Stimulated activated CD8-positive, alpha-beta memory T cell treated with anti-CD3 and anti-CD28 coated beads, Interleukin-7, amount 100 ng/mL, for 1 hour (primary cell): ENCODE measurements around the gene GJA9.
"Not testable (repeated sequence)": the region's sequence is repeated elsewhere in the genome, so short reads cannot be mapped to it uniquely, and the experiment has no call there.

Experiments
- DNase-seq, 2 donors: peaks; one replicate each; pipeline ENCODE4 v3.0.0-alpha.2; 2020; ENCODE audit warnings: low read depth in 2 of 2

Gene GJA9

DNA sequence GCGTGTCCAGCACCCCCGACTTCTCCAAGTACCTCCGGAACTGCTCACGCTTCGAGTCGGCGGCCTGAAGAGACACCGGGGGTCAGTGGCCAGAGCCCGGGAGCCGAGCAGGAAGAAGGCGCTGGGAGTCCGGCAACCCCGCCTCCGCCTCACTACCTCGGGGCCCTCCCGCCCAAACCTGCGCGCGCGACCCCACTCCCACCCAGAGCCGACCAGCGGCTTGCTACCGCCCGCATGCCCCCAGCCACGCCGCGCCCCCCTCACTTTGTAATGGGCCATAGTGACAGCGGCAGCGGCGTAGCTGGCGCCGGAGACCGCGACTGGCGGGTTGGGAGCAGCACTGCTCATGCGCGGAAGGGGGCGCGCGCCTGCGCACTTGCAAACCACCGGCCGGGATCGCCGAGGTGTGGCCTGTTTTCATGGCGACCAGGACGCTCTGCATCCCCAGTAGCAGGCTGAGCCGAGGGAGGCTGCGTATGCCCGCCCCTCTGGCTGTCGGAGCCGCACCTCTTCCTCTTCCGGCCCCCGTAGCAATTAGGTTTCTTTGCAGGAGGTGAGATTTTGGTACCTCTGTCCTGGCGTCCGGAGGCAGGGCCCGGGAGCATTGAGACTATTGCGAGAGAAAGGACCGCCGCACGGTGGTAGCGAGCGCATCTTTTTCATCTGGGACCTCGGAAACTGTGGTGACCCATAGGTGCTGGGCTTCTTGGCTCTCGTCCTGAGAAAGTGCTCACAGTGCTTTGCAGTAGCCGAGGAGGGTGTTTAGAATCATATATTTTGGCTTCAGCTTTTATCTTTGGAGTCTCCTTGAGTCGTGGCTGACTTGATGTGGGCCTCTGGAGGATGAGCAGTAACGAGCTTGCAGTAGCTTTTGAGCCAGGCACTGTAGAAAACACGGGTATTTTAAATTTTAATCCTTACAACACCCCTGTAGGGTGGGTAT, 8.1 kb downstream of the GJA9 start, which contains the start of gene MYCBP:
Gene MYCBP (minus strand): TSS at position 322 of the 943 bp plus-strand sequence. CDS start 43 bp downstream, at position 279.
- peak; percentile 93 to 94 for DNase-seq

DNA sequence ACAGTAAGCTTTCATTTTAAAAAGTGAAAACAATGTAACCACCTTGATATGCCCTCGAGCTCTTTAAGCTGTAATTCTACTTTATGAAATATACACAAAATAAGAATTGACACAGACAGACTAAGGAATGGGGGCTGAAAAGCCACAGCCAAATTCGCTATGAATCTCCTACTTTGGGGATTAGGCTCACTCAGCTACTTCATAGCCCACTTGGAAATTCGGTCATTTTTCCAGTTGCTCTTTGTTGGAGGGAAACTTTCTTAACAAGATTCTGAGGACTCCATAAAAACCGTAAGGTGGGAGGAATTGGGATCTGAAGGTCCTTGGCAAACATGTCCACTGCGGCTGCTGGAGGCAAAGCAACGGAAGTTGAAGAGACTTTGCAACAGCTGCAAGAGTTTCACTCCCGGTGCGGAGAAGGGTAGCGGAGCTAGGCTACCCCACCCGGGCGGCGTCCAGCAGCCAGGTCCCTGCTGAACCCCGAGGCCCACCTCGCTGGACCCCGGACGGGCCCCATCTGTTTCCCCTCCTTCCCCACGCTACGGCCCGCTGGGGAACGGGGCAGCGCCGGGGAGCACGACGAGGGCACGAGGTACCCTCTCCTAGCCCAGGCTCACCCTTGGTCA, 8.9 kb downstream of the GJA9 start:
- DNase-seq: no peak

DNA sequence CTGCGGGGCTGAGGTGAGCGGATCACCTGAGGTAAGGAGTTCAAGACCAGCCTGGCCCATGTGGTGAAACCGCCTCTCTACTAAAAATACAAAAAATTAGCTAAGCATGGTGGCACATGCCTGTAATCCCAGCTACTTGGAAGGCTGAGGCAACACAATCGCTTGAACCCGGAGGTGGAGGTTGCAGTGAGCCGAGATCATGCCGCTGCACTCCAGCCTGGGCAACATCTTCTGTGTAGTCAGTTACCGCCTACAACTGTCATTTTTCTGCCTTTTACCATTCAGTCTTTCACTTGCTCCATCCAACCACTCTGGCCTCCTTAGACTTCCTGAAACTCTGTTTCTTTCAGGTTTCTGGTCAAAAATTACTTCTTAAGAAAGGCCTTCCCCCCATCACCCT, 10.4 kb downstream of the GJA9 start:
- DNase-seq: no peak

DNA sequence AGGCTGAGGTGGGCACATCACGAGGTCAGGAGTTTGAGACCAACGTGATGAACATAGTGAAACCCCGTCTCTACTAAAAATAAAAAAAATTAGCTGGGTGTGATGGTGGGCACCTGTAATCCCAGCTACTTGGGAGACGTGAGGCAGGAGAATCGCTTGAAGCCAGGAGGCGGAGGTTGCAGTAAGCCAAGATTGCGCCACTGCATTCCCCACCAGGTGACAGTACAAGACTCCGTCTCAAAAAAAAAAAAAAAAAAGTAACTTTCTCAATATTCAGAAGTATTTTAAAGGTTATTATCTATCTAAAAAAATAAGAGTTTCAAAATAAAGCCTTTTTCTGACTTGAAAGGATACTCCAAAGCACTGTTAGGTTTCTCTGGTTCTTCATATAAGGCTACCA, 14.2 kb downstream of the GJA9 start:
- no peak for DNase-seq

DNA sequence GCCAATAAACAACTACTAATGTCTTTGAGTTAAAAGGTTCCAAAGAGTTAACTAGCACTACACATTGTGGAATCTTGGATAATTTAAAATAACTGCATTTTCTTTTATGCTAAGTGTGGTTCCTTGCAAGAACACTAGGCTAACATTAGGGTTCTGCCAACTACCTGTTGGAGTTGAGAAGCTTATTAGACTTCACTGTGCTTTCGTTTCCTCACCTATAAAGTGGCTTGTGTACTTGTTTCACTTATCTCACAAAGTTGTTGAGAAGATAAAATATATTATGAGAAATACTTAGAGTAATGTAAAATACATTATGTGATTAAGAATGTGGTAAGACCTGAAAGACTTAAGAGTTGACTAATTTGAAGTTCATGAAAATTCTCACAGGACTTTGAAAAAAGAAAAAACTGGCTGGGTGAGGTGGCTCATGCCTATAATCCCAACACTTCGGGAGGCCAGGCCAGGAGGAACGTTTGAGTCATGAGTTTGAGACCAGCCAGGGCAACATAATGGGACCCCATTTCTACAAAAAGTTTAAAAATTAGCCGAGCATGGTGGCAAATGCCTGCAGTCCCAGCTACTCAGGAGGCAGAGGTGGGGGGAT, 16.2 kb downstream of the GJA9 start:
- no peak for DNase-seq

DNA sequence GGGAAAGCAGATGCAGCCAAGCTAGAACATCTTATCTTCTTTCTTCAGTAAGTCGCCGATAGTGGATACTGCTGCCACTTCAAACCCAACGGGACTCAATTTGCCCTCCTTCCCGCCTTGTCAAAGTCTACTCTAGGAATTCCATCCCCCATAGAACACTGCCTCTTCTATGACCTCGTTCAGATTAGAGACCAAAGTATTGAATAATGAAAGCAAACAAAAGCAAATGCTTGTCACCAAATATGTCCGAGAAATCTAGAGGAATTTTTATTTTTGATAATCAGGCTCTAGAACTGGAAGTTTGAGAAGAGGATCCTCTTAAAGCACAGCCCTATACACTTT, 21.0 kb downstream of the GJA9 start:
- no peak for DNase-seq

DNA sequence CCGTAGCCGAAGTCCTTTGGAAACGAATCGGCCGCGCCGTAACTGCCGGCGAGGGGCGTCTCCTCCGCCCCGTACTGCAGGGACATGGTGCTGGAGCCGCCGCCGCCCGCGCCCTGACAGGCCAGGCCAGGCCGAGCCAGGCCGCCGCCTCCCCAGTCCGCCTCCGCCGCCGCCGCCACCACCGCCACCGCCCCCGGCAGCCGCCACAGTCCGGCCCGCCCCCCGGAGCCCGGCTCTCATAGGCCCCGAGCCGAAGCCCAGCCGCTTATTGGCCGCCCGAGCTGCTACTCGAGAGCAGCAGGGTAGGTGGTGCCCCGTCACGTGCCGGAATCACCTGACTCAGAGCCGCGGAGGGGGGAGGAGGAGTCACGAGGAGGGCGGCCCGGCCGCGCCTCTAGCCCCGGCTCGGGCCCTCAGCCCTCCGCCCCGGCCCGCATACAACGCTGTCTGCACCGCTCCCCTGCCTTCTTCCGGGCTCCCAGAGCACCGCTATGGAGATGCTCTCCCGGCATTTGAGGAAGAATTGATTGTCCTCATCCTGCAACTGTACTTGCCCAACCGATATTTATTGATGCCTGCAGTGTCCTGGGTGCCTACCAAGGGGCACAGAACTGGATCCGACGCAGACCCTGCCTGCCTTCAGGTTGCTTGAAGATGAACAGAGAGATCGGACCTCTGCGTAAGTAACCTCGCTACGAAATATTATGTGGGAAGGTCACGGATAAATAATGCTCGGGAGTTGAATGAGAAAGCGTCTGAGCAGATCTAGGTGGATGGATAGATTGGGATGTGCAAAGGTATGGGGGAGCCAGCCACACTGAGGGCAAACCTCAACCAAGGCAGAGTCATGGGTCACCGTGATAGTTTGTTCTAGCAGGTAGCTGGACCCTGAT, 21.6 kb downstream of the GJA9 start, which contains the start of gene RRAGC:
Gene RRAGC (minus strand): TSS at position 212 of the 893 bp plus-strand sequence. CDS start 126 bp downstream, at position 86.
- peak; percentile 96 to 97 for DNase-seq

DNA sequence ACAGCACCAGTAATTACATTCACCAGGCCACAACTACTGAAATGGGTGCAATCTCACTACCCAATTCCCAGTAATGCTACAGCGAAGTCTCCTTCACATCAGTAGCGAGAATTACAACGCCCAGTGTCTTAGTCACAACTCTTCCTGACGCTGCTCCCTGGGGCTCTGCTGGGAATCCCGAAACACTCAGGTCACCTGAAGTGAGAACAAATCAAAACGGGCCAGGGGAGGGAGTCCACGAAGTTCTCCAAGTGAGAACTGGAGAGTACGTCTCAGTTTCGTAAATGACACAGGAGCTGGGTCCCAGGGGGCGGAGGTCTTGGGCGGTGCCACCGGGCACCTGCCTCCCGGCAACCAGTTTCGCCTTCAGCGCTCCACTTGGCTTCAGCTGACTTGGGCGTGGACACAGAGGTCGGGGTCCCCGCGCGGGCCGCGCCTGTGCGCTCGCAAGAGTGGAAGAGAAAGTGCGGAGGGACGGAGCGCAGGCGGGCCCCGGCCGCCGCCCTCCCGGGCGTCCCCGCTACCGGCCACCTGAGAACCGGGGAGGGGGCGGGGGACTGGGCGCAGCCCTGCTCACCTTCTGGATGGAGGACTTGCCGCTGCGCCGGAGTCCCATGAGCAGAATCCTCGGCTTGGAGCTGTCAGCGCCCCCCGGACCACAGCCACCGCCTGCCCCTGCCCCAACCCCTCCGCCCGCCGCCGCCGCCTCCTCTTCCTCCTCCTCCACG, 22.4 kb downstream of the GJA9 start:
- DNase-seq: peak in 1 of 2 donors; percentile 9

DNA sequence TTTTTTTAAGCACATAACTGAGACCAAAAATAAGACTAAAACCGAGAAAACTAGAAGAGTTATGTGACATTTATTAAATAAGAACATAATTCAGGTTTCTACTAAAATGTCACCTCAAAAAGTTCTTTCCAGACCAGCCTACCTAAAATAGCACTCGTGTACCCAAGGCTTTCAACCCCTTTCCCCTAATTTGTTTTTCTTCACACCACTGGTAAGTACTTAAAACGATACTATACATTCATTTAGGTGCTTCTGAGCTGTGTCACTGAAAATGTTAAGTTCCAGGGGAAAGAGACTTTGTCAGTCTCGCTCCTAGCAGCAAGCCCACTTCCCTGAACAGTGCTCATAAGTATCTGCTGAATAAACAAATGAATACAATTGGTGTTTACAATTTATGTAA, 28.6 kb downstream of the GJA9 start:
- DNase-seq: no peak

DNA sequence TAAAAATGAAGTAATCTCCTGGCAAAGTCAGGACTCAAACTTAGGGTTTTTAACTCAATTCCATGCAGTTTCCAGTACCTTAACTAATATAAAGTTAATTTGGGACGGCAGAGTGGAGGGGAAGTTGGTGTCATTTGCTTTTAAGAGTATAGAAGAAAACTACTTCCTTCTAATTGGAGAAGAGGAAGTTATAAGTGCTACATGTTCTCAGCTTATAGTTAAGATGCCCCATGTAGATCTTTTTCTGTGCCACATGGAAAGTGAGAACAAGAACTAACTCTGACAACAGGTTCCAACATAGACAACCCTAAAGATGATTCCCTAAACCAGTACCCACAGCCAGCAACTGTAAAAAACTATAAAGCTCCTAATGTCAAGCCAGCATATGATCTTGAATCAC, 33.3 kb downstream of the GJA9 start:
- no peak for DNase-seq

DNA sequence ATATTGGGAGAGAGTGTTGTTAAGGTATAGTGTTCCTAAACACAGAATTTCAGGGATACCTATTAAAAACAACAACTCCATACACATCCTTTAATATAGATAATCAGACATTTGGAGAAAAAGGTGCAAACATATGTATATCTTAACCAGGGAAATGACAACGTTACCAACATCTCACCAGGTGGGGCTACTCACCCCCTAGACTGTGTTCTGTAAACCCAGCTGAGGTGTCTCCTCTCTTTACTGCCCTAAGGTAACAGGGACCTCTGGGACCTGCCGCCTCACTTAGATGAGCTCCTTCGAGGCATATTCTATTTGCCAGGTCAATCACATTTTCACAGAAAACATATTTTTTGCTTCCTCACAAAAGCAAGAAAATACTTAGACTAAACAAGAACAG, 35.2 kb downstream of the GJA9 start:
- no peak for DNase-seq

DNA sequence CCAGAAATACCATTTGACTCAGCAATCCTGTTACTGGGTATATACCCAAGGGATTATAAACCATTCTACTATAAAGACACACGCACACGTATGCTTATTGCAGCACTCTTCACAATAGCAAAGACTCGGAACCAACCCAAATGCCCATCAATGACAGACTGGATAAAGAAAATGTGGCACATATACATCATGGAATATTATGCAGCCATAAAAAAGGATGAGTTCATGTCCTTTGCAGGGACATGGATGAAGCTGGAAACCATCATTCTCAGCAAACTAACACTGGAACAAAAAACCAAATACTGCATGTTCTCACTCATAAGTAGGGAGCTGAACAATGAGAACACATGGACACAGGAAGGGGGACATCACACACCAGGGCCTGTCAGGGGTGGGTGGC, 36.3 kb downstream of the GJA9 start:
- not testable (repeated sequence) for DNase-seq

DNA sequence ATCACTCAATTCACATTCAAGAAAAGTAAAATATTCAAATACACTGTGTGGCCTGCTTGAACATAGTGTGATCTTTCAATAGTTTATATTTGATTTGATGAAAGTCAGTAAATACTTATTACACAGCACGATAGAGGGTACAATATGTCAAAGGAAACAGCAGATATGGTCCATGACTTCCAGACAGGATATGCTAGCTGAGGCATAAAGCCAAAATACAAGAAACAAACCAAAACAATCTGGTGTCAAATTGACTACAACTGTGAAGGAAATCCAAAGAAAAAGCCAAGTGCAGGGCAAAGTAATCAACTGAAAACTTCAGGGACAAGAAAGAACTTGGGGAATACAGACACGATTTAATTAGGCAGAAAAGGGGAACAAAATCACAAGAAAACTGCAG, 41.1 kb downstream of the GJA9 start:
- no peak for DNase-seq

DNA sequence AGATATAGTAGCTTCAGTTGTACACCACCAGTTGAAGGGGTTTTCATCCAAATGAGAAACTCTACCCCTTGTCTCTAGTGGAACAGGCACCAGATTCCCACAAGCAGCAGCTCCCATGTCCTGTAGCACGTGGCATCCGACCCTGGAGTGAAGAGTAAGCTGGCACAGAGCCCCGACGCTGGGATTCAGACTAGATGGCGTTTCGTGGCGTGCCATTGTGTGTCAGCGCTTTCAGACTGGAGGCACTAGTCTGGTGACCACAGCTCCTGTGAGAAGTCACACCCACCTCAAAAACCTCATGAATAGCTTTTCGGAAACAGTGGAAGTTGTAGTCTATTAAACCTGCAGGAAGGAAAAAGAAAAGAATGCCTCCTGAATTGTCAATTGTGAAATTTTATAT, 42.0 kb downstream of the GJA9 start:
- DNase-seq: no peak

DNA sequence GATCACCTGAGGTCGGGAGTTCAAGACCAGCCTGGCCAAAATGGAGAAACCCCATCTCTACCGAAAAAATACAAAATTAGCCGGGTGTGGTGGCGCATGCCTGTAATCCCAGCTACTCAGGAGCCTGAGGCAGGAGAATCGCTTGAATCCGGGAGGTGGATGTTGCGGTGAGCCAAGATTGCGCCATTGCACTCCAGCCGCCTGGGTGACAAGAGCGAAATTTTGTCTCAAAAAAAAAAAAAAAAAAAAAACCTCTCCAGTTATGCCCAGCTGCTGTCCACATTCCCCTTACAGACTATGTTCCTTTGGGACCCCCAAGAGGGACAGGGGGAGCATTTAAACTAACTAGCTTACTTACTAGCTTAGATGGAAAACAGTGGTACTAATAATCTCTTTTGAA, 45.1 kb downstream of the GJA9 start:
- DNase-seq: not testable (repeated sequence)

DNA sequence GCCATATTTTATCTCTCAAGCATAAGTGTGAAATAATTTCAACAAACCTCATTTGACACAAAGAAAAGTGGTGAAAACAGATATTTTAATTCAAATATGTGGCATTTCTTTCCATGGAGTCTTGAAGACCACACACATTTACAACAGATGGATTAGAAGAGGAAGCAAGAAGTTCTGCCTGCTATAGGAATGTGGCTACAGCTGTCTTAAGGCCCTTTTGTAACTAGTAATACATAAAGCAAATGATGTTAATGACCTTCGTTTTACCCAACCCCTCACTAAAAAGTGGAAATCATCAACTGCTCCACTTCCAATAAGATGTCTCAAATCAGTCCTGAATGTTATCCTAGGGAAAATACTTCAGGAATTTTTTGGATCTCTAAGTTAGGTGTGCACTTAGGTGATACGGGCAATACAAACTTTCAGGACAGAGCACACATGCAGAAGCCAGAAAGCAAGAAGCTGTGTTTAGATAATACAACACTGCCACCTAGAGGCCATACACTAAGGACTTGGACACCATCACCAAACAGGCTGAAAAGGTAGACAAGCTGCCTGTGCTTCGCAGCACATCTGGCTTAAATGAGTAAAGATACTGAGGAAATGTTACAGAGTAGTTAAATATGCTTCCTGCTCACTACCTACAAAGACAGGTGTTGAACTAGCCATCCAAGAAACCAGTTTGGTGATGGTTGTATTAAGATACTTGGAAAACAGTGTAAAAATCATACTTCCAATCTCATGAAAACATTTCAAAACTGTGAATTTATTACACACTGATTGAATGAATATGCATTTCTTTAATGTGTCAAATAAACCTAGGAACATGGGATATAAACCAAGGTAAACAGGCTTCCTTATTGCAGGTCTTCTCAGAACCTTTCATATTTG, 46.2 kb downstream of the GJA9 start:
- DNase-seq: no peak

DNA sequence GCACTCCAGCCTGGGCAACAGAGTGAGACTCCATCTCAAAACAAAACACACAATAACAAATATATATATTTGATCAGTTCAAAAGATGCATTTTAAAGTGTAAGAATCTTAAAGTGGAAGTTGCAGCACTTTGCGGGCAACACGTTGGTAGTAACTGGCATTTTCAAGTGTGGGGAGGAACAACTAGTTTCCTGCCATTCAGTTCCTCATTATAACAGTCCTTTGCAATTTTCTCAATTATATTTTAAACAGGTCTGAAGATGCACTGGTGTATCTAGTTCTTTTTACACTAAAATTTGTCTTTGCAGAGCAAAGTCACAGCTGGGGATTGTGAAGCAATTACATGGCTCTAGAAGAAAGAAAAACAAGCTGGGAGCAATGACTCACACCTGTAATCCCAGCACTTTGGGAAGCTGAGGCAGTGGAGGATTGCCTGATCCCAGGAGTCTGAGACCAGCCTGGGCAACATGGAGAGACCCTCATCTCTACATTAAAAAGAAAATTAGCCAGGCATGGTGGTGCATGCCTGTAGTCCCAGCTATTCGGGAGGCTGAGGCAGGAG, 47.1 kb downstream of the GJA9 start:
- DNase-seq: no peak

DNA sequence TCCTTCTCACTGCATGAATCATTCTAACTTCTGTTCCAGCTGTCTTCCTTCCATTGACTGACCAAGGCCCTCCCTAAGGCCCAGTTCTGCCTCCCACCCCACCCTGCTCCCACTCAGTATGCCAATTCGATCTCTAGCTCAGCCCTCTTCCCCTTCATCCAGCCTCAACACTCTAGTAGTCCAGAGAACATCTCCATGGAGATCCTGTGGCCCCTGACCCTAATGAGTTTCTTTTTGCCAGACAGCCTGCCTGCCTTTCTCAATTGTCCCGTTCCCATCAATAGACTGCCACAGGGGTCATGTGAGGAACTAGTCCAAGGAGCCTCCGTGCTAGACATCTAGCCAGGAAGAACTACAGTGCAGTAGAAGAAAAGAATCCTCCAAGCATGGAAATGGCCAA, 48.2 kb downstream of the GJA9 start:
- DNase-seq: no peak

DNA sequence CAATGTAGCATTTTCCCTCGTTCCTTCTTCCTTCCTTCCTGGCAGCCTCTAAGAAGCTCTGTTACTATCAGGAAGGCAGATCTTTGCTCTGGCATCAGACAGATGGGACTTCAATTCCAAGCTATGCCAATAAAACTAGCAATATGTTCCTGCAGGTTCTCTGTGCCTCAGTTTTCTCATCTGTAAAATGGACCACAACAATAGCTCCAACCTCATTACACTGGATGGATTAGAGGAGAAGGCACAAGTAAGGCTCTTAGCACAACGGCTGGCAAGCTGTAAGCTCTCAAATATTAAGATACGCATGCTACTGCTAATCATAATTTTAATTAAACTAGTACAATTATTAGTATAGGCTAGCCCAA, 49.0 kb downstream of the GJA9 start:
- DNase-seq: no peak
